ENCODE data around the gene CAD. TPM values are rescaled to one million over a fixed set of nuclear protein-coding genes. Genes with fewer than 3 reads are reported as not detected.

CAD gene
- total and polyA plus RNA-seq, 4 donors: 6.3 to 23.2 (median 13.5) TPM

- H3K9me3 ChIP-seq (ENCODE audit: control insufficient read depth in 4 of 4, low read length in 3 of 4): no peaks in the 10 kb centered on the region
- peaks cover 0 to 13% (median 6%) of the 10 kb centered on the region in 4 donors for H3K4me1 ChIP-seq (ENCODE audit: control insufficient read depth in 4 of 4, insufficient read depth in 4 of 4, low read length in 3 of 4)
- H3K36me3 ChIP-seq (ENCODE audit: control insufficient read depth in 4 of 4, insufficient read depth in 3 of 4, low read depth in 1 of 4, low read length in 3 of 4): no peaks in the 10 kb centered on the region
- TF ChIP-seq NR2F2 (IDR thresholded peaks at IDR 0.05) (no peak), GABPA (IDR thresholded peaks at IDR 0.05 in 1 of 2, conservative IDR thresholded peaks at IDR 0.05 in 1 of 2) (no peak), JUND (IDR thresholded peaks at IDR 0.05) (no peak), FOXA1 (IDR thresholded peaks at IDR 0.05) (no peak), EGR1 (IDR thresholded peaks at IDR 0.05; ENCODE audit: low read depth in 2 of 2) (no peak), RXRA (IDR thresholded peaks at IDR 0.05) (peak in 1 of 2 donors; percentile 40), SP1 (IDR thresholded peaks at IDR 0.05) (peak; percentile 13), FOXA2 (IDR thresholded peaks at IDR 0.05) (no peak), REST (IDR thresholded peaks at IDR 0.05) (no peak), RAD21 (IDR thresholded peaks at IDR 0.05) (peak; percentile 89 to 91), HNF4A (conservative IDR thresholded peaks at IDR 0.05) (peak; percentile 5 to 16), HNF4G (IDR thresholded peaks at IDR 0.05) (no peak), YY1 (IDR thresholded peaks at IDR 0.05) (peak; percentile 84), TAF1 (conservative IDR thresholded peaks at IDR 0.05) (no peak)
- TF ChIP-seq, protein P1, sequence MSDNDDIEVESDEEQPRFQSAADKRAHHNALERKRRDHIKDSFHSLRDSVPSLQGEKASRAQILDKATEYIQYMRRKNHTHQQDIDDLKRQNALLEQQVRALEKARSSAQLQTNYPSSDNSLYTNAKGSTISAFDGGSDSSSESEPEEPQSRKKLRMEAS (IDR thresholded peaks at IDR 0.05): peak; percentile 5
- TF ChIP-seq, protein P2, sequence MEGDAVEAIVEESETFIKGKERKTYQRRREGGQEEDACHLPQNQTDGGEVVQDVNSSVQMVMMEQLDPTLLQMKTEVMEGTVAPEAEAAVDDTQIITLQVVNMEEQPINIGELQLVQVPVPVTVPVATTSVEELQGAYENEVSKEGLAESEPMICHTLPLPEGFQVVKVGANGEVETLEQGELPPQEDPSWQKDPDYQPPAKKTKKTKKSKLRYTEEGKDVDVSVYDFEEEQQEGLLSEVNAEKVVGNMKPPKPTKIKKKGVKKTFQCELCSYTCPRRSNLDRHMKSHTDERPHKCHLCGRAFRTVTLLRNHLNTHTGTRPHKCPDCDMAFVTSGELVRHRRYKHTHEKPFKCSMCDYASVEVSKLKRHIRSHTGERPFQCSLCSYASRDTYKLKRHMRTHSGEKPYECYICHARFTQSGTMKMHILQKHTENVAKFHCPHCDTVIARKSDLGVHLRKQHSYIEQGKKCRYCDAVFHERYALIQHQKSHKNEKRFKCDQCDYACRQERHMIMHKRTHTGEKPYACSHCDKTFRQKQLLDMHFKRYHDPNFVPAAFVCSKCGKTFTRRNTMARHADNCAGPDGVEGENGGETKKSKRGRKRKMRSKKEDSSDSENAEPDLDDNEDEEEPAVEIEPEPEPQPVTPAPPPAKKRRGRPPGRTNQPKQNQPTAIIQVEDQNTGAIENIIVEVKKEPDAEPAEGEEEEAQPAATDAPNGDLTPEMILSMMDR (IDR thresholded peaks at IDR 0.05; ENCODE audit: low read depth, low read length, missing input control): peak; percentile 64
- TF ChIP-seq, protein P3, sequence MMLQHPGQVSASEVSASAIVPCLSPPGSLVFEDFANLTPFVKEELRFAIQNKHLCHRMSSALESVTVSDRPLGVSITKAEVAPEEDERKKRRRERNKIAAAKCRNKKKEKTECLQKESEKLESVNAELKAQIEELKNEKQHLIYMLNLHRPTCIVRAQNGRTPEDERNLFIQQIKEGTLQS (IDR thresholded peaks at IDR 0.05): peak; percentile 28
- TF ChIP-seq, protein P4, sequence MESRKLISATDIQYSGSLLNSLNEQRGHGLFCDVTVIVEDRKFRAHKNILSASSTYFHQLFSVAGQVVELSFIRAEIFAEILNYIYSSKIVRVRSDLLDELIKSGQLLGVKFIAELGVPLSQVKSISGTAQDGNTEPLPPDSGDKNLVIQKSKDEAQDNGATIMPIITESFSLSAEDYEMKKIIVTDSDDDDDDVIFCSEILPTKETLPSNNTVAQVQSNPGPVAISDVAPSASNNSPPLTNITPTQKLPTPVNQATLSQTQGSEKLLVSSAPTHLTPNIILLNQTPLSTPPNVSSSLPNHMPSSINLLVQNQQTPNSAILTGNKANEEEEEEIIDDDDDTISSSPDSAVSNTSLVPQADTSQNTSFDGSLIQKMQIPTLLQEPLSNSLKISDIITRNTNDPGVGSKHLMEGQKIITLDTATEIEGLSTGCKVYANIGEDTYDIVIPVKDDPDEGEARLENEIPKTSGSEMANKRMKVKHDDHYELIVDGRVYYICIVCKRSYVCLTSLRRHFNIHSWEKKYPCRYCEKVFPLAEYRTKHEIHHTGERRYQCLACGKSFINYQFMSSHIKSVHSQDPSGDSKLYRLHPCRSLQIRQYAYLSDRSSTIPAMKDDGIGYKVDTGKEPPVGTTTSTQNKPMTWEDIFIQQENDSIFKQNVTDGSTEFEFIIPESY (IDR thresholded peaks at IDR 0.05): no peak
- DNase-seq (ENCODE audit: low spot score): no peak
- WGBS: 41% methylated on average over 8 of the region's 8 CpGs
- no peaks in the 10 kb centered on the region for H3K27me3 ChIP-seq (ENCODE audit: control insufficient read depth in 4 of 4, insufficient read depth in 4 of 4, low read length in 3 of 4)
- H3K27ac ChIP-seq (ENCODE audit: low read depth in 1 of 2, low read length in 2 of 2): peak overlapping the region; percentile 1 to 39
- no peak overlapping the region for H3K9ac ChIP-seq (ENCODE audit: low read depth in 1 of 2, low read length in 2 of 2)
- H3K4me3 ChIP-seq (ENCODE audit: low read depth in 1 of 3, low read length in 3 of 3): no peak overlapping the region
Measured at GRCh38 chr2:27191070-27191829, 25.9 kb upstream of the CAD start.

Measured in liver (tissue), 9 donors.